Measurements from ENCODE around the gene YPEL2.

YPEL2 gene

GRCh38 chr17:59381716-59382570 lies 50.5 kb downstream of the YPEL2 start:
- H3K9me3 ChIP-seq (replicated peaks in 1 of 11), result no peaks in the 10 kb centered on the region
- peak overlapping the region in 2 of 11 experiments; percentile 42 to 54; a peak in 3 of 22 replicates for H3K9ac ChIP-seq
- peak overlapping the region in 5 of 11 experiments; percentile 1 to 39 (median 2); a peak in 3 of 22 replicates for H3K27ac ChIP-seq
- no peaks in the 10 kb centered on the region for H3K27me3 ChIP-seq
- peaks cover 0 to 44% (median 9%) of the 10 kb centered on the region in 10 experiments; a peak in 12 of 20 replicates for H3K4me1 ChIP-seq
- peaks cover 0 to 63% (median 0%) of the 10 kb centered on the region in 11 experiments; a peak in 6 of 22 replicates for H4K20me1 ChIP-seq
- peaks cover 0 to 67% (median 3%) of the 10 kb centered on the region in 11 experiments; a peak in 10 of 22 replicates for H3K36me3 ChIP-seq
- H3K4me2 ChIP-seq, result peak overlapping the region in 6 of 11 experiments; percentile 18 to 69 (median 26); a peak in 13 of 22 replicates
- H3K4me3 ChIP-seq, result no peak overlapping the region
- TF ChIP-seq Cebpa-rat (IDR thresholded peaks at IDR 0.05), result no peak

GRCh38 chr17:59383893-59384292 lies 52.4 kb downstream of the YPEL2 start:
- H3K36me3 ChIP-seq, result peaks cover 0 to 69% (median 4%) of the 10 kb centered on the region in 11 experiments; a peak in 13 of 22 replicates
- H3K4me3 ChIP-seq, result no peak overlapping the region
- H3K27me3 ChIP-seq, result no peaks in the 10 kb centered on the region
- H4K20me1 ChIP-seq, result peaks cover 0 to 79% (median 6%) of the 10 kb centered on the region in 11 experiments; a peak in 6 of 22 replicates
- H3K27ac ChIP-seq, result no peak overlapping the region
- H3K9me3 ChIP-seq (replicated peaks in 1 of 11), result no peaks in the 10 kb centered on the region; a peak in 1 of 22 replicates
- H3K4me1 ChIP-seq, result peaks cover 0 to 25% (median 9%) of the 10 kb centered on the region in 10 experiments; a peak in 12 of 20 replicates
- TF ChIP-seq Cebpa-rat (IDR thresholded peaks at IDR 0.05), result no peak
- H3K4me2 ChIP-seq, result no peak overlapping the region
- H3K9ac ChIP-seq, result no peak overlapping the region

DNA sequence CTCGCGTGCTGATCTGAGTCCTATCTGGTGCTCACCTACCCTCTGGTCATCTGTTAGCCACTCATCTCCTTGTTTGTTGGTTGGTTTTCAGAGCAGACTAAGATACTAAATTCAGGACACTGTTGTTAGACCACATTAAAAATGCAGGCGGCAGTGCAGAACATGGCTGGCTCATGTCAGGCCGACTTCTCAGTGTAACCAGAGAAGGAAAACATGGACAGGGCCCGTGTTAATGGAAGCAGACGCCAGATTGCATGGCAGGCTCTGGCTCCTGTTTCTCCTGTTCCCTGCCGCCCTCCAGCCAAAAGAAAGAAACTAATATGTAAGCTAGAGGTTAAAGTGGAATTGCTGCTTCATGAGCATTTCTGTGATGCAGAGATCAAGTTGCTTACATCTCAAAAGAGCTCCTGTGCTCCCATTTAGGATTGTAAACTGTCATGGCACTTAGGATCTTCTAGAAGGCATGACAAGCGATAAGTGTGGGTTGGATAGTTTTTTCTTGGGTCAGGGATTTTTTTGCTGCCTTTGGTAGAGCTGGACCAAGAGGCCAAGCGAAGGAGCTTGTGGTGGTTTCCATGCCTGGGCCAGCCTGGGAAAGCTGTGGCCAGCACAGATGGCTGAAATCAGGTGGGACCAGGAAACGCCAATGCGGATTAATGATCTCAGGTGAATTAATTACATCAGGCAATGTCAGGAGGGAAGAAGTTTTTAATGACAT lies 56.1 kb downstream of the YPEL2 start:
- Histone ChIP-seq H3K4me2 (no peak overlapping the region), H3K27ac (no peak overlapping the region), H4K20me1 (peaks cover 0 to 63% (median 0%) of the 10 kb centered on the region in 11 experiments; a peak in 5 of 22 replicates), H3K9ac (no peak overlapping the region), H3K36me3 (peaks cover 6 to 78% (median 36%) of the 10 kb centered on the region in 11 experiments; a peak in 19 of 22 replicates), H3K9me3 (replicated peaks in 1 of 11) (peaks cover 0 to under 1% (median 0%) of the 10 kb centered on the region in 11 experiments; a peak in 2 of 22 replicates), H3K4me1 (peaks cover 0 to 7% (median 0%) of the 10 kb centered on the region in 10 experiments; a peak in 3 of 20 replicates), H3K4me3 (no peak overlapping the region), H3K27me3 (no peaks in the 10 kb centered on the region)
- no peak for TF ChIP-seq Cebpa-rat (IDR thresholded peaks at IDR 0.05)

GRCh38 chr17:59388069-59388556 lies 56.7 kb downstream of the YPEL2 start:
- peaks cover 0 to 60% (median 0%) of the 10 kb centered on the region in 11 experiments; a peak in 5 of 22 replicates for H4K20me1 ChIP-seq
- no peak overlapping the region for H3K27ac ChIP-seq
- H3K9ac ChIP-seq, result peak overlapping the region in 1 of 11 experiments; percentile 23; a peak in 1 of 22 replicates
- peaks cover 0 to 7% (median 5%) of the 10 kb centered on the region in 11 experiments; a peak in 11 of 22 replicates for H3K9me3 ChIP-seq (replicated peaks in 1 of 11)
- TF ChIP-seq Cebpa-rat (IDR thresholded peaks at IDR 0.05), result no peak
- no peak overlapping the region for H3K4me2 ChIP-seq
- H3K36me3 ChIP-seq, result peaks cover 6 to 84% (median 42%) of the 10 kb centered on the region in 11 experiments; a peak in 20 of 22 replicates
- H3K4me3 ChIP-seq, result no peak overlapping the region
- H3K27me3 ChIP-seq, result no peaks in the 10 kb centered on the region
- peaks cover 0 to 7% (median 0%) of the 10 kb centered on the region in 10 experiments; a peak in 3 of 20 replicates for H3K4me1 ChIP-seq

DNA sequence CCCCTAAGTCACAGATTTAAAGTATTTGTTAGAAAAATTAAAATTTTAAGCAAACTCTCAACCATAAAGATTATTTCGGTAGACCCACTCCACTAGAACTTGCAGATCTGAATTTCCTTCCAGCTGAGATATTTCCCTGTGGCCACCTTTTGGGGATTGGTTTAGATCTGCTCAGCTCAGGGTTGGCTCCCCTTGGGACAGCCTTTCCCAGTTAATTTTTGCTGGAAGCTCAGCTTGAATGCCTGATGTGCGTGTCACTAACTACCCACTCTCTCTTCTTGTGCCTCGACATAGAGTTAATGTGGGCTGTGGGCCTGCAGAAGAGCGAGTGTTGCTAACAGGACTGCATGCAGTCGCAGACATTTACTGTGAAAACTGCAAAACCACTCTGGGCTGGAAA lies 57.6 kb downstream of the YPEL2 start:
- Histone ChIP-seq H3K27me3 (no peaks in the 10 kb centered on the region), H3K9ac (peak overlapping the region in 1 of 11 experiments; percentile 23; a peak in 1 of 22 replicates), H3K4me3 (no peak overlapping the region), H3K27ac (no peak overlapping the region), H4K20me1 (peaks cover 0 to 57% (median 0%) of the 10 kb centered on the region in 11 experiments; a peak in 5 of 22 replicates), H3K4me1 (peaks cover 0 to 7% (median 0%) of the 10 kb centered on the region in 10 experiments; a peak in 3 of 20 replicates), H3K36me3 (peaks cover 6 to 88% (median 44%) of the 10 kb centered on the region in 11 experiments; a peak in 20 of 22 replicates), H3K4me2 (no peak overlapping the region), H3K9me3 (replicated peaks in 1 of 11) (peaks cover 0 to 16% (median 8%) of the 10 kb centered on the region in 11 experiments; a peak in 16 of 22 replicates)
- TF ChIP-seq Cebpa-rat (IDR thresholded peaks at IDR 0.05), result no peak

GRCh38 chr17:59391021-59391420 lies 59.6 kb downstream of the YPEL2 start:
- H4K20me1 ChIP-seq, result peaks cover 0 to 37% (median 0%) of the 10 kb centered on the region in 11 experiments; a peak in 4 of 22 replicates
- peaks cover 0 to 7% (median 0%) of the 10 kb centered on the region in 10 experiments; a peak in 3 of 20 replicates for H3K4me1 ChIP-seq
- H3K36me3 ChIP-seq, result peaks cover 6 to 90% (median 56%) of the 10 kb centered on the region in 11 experiments; a peak in 21 of 22 replicates
- no peaks in the 10 kb centered on the region for H3K27me3 ChIP-seq
- H3K27ac ChIP-seq, result no peak overlapping the region
- no peak overlapping the region for H3K4me3 ChIP-seq
- TF ChIP-seq Cebpa-rat (IDR thresholded peaks at IDR 0.05), result no peak
- no peak overlapping the region for H3K9ac ChIP-seq
- no peak overlapping the region for H3K4me2 ChIP-seq
- peaks cover 0 to 27% (median 18%) of the 10 kb centered on the region in 11 experiments; a peak in 16 of 22 replicates for H3K9me3 ChIP-seq (replicated peaks in 1 of 11)

DNA sequence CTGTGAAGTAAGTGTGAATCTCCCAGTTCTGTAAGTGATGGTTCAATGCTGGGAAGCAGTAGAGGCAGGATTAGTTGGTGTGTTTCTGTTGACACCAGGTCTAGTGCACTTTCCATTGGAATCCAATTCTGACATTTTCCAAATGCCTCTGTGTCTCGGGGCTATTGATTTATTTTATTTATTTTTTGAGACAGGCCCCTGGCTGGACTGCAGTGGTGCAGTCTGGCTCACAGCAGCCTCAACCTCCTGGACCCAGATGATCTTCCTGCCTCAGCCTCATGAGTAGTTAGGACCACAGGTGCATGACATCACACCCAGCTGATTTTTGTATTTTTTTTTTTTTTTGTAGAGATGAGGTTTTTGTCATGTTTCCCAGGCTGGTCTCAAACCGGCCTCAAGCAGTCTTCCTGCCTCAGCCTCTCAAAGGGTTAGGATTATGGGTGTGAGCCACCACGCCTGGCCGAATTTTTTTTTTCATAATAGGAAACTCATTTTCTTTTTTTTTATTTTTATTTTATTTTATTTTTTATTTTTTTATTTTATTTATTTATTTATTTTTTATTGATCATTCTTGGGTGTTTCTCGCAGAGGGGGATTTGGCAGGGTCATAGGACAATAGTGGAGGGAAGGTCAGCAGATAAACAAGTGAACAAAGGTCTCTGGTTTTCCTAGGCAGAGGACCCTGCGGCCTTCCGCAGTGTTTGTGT lies 61.7 kb downstream of the YPEL2 start:
- TF ChIP-seq Cebpa-rat (IDR thresholded peaks at IDR 0.05), result no peak
- Histone ChIP-seq H3K36me3 (peaks cover 18 to 92% (median 74%) of the 10 kb centered on the region in 11 experiments; a peak in 21 of 22 replicates), H3K27ac (no peak overlapping the region)

More for the DNA sequence above, 61.7 kb downstream of the YPEL2 start:
- Histone ChIP-seq H3K27me3 (no peaks in the 10 kb centered on the region), H4K20me1 (peaks cover 0 to 16% (median 0%) of the 10 kb centered on the region in 11 experiments; a peak in 4 of 22 replicates), H3K9me3 (replicated peaks in 1 of 11) (peaks cover 0 to 27% (median 18%) of the 10 kb centered on the region in 11 experiments; a peak in 16 of 22 replicates), H3K9ac (no peak overlapping the region), H3K4me2 (no peak overlapping the region), H3K4me3 (no peak overlapping the region), H3K4me1 (peaks cover 0 to 7% (median 0%) of the 10 kb centered on the region in 10 experiments; a peak in 2 of 20 replicates)
